HCT116 (cell line): ENCODE results near the gene APC2. TPM values are rescaled to one million over a fixed set of nuclear protein-coding genes. Genes with fewer than 3 reads are reported as not detected.

Source experiments
- ATAC-seq: fragments of 200-7000 bp; cut with Tn5 transposase; 2 replicates; pipeline ENCODE4 v1.9.1; 2020; ENCODE audit warnings: mild to moderate bottlenecking, moderate library complexity
- BruUV-seq: library from RNA; stranded (reverse); fragments of 400-500 nt; replicated peaks from 2 replicates; lab custom pipeline; 2021; lab: Mats Ljungman, UMichigan
- CTCF ChIA-PET: fragments of 300-600 bp; sonication (Branson Sonifier 250); formaldehyde crosslinking; loops from one replicate; lab custom pipeline; 2021; ENCODE audit warnings: antibody characterized with exemption; lab: Charles Lee
- POLR2A ChIA-PET: fragments of 300-600, 350-600 bp; sonication (Branson Sonifier 250); formaldehyde crosslinking; loops from one replicate; lab custom pipeline; 2021; ENCODE audit warnings: antibody characterized with exemption; lab: Charles Lee
- RAD21 ChIA-PET, 2 experiments: fragments of 300-600 bp; sonication (Branson Sonifier 250); formaldehyde crosslinking; loops; one replicate each; lab custom pipeline; 2023; ENCODE audit warnings: low total read pairs in 2 of 2; ENCODE audit not compliant: uncharacterized antibody in 2 of 2, unreplicated experiment in 2 of 2, low non-redundant PET in 1 of 2; lab: Charles Lee
- DNase-seq: peaks from one replicate; pipeline ENCODE4 v3.0.0-alpha.2; 2010; ENCODE audit warnings: low read depth, low spot score
- H2AFZ ChIP-seq: fragments of 200-600 bp; shearing (Covaris generic), sonication (generic); 2 replicates; pipeline ENCODE4 v1.6.1; 2017; ENCODE audit warnings: low read depth, mixed run types, mixed read lengths, antibody characterized with exemption, low read length; ENCODE audit not compliant: poor library complexity, severe bottlenecking
- H3K27ac ChIP-seq: 2 replicates; pipeline ENCODE4 v1.5.1; 2012; ENCODE audit warnings: low read depth, low read length
- H3K27me3 ChIP-seq: fragments of 200-600 bp; sonication (generic); 2 replicates; pipeline ENCODE4 v1.6.1; 2016; ENCODE audit warnings: mixed run types, low read length, mixed read lengths; ENCODE audit not compliant: insufficient read depth
- H3K36me3 ChIP-seq, 2 experiments: fragments of 200-500 bp in 1 of 2; fragments of 200-600 bp in 1 of 2; sonication (Bioruptor generic) in 1 of 2; sonication (generic) in 1 of 2; 2 replicates each; pipeline versions ENCODE4 v1.5.1 to v1.6.1; 2014 to 2016; ENCODE audit warnings: low read length in 2 of 2, inconsistent platforms in 1 of 2, mixed read lengths in 1 of 2, mixed run types in 1 of 2; ENCODE audit not compliant: insufficient read depth in 2 of 2, control insufficient read depth in 1 of 2
- H3K4me1 ChIP-seq, 2 experiments: fragments of 200-600 bp in 1 of 2; sonication (generic) in 1 of 2; 2 replicates each; pipeline versions ENCODE4 v1.5.1 to v1.6.1; 2012 to 2017; ENCODE audit warnings: low read length in 2 of 2, inconsistent platforms in 1 of 2, mild to moderate bottlenecking in 1 of 2, mixed read lengths in 1 of 2, mixed run types in 1 of 2, moderate library complexity in 1 of 2; ENCODE audit not compliant: insufficient read depth in 2 of 2, control insufficient read depth in 1 of 2
- H3K4me2 ChIP-seq: fragments of 200-600 bp; sonication (generic); 2 replicates; pipeline ENCODE4 v1.6.1; 2017; ENCODE audit warnings: mixed run types, low read length, mixed read lengths
- H3K4me3 ChIP-seq, 2 experiments: fragments of 200-600 bp in 1 of 2; sonication (generic) in 1 of 2; replicated peaks in 1 of 2; 2 replicates each; pipeline ENCODE4 v1.5.1; 2011 to 2016; ENCODE audit warnings: low read length in 2 of 2, control low read depth in 1 of 2, low read depth in 1 of 2, mild to moderate bottlenecking in 1 of 2, mixed read lengths in 1 of 2, mixed run types in 1 of 2
- H3K79me2 ChIP-seq: fragments of 200-600 bp; sonication (generic); 2 replicates; pipeline ENCODE4 v1.6.1; 2017; ENCODE audit warnings: mild to moderate bottlenecking, mixed run types, low read length, moderate library complexity, mixed read lengths; ENCODE audit not compliant: insufficient read depth
- H3K9ac ChIP-seq: fragments of 200-600 bp; sonication (generic); 2 replicates; pipeline ENCODE4 v1.6.1; 2016; ENCODE audit warnings: low read length, mixed read lengths
- H3K9me2 ChIP-seq: fragments of 200-600 bp; sonication (generic), shearing (Covaris generic); 2 replicates; pipeline ENCODE4 v1.6.1; 2017; ENCODE audit warnings: mixed run types, mild to moderate bottlenecking, moderate library complexity; ENCODE audit not compliant: insufficient read depth
- H3K9me3 ChIP-seq, 2 experiments: fragments of 200-500 bp in 1 of 2; fragments of 200-600 bp in 1 of 2; sonication (Bioruptor generic) in 1 of 2; sonication (generic) in 1 of 2; 2 replicates each; pipeline ENCODE4 v1.6.1; 2014 to 2017; ENCODE audit warnings: low read length in 2 of 2, mixed read lengths in 2 of 2, inconsistent platforms in 1 of 2, low read depth in 1 of 2, mild to moderate bottlenecking in 1 of 2, mixed run types in 1 of 2, moderate library complexity in 1 of 2; ENCODE audit not compliant: control insufficient read depth in 1 of 2, insufficient read depth in 1 of 2
- H4K20me1 ChIP-seq: fragments of 200-600 bp; sonication (generic), shearing (Covaris generic); 2 replicates; pipeline ENCODE4 v1.6.1; 2017; ENCODE audit warnings: mixed run types, mild to moderate bottlenecking, moderate library complexity; ENCODE audit not compliant: insufficient read depth
- CBX3 ChIP-seq: IDR thresholded peaks from 2 replicates; pipeline ENCODE4 v1.6.1; 2012; ENCODE audit warnings: low read depth
- EGR1 ChIP-seq: IDR thresholded peaks from 2 replicates; pipeline ENCODE4 v1.6.1; 2012; ENCODE audit warnings: low read depth
- ELF1 ChIP-seq: IDR thresholded peaks from 2 replicates; pipeline ENCODE4 v1.6.1; 2012; ENCODE audit warnings: low read depth, borderline replicate concordance
- EZH2 ChIP-seq: fragments of 200-600 bp; sonication (generic); IDR thresholded peaks from 2 replicates; pipeline ENCODE4 v1.6.1; 2017; ENCODE audit warnings: antibody characterized with exemption, mixed run types
- EZH2phosphoT487 ChIP-seq: fragments of 200-600 bp; IDR thresholded peaks from 2 replicates; pipeline ENCODE4 v1.6.1; 2018; ENCODE audit warnings: antibody characterized with exemption, borderline replicate concordance
- FOSL1 ChIP-seq: IDR thresholded peaks from 2 replicates; pipeline ENCODE4 v1.6.1; 2012; ENCODE audit warnings: low read depth
- JUND ChIP-seq: IDR thresholded peaks from 2 replicates; pipeline ENCODE4 v1.6.1; 2012
- POLR2A ChIP-seq: IDR thresholded peaks from 2 replicates; pipeline ENCODE4 v1.7.0; 2011; ENCODE audit warnings: borderline replicate concordance; ENCODE audit not compliant: insufficient read depth, insufficient read length; ENCODE audit errors: extremely low read depth
- POLR2AphosphoS5 ChIP-seq: IDR thresholded peaks from 2 replicates; pipeline ENCODE4 v1.6.1; 2011; ENCODE audit warnings: mild to moderate bottlenecking, low read depth, low read length, moderate library complexity
- RAD21 ChIP-seq: IDR thresholded peaks from 2 replicates; pipeline ENCODE4 v1.6.1; 2012; ENCODE audit warnings: low read depth, mild to moderate bottlenecking
- SP1 ChIP-seq: IDR thresholded peaks from 2 replicates; pipeline ENCODE4 v1.6.1; 2012; ENCODE audit warnings: low read depth
- SRF ChIP-seq: IDR thresholded peaks from 2 replicates; pipeline ENCODE4 v1.6.1; 2012; ENCODE audit warnings: low read depth
- TCF7L2 ChIP-seq: IDR thresholded peaks from 2 replicates; pipeline ENCODE4 v1.7.0; 2011; ENCODE audit warnings: borderline replicate concordance, inconsistent platforms; ENCODE audit not compliant: insufficient read depth, insufficient read length; ENCODE audit errors: extremely low read depth
- YY1 ChIP-seq: IDR thresholded peaks from 2 replicates; pipeline ENCODE4 v1.6.1; 2011; ENCODE audit warnings: low read length, low read depth, moderate library complexity, mild to moderate bottlenecking; ENCODE audit not compliant: insufficient replicate concordance; ENCODE audit errors: extremely low read depth
- ZFX ChIP-seq: fragments of 450-650 bp; IDR thresholded peaks from 2 replicates; pipeline ENCODE4 v1.6.1; 2017
- ZNF274 ChIP-seq: fragments of 200-500 bp; sonication (Bioruptor generic); IDR thresholded peaks from 2 replicates; pipeline ENCODE4 v1.6.1; 2014; ENCODE audit warnings: mild to moderate bottlenecking, low read depth, low read length, inconsistent platforms
- intact Hi-C: fragments of 100-400 bp; cut with micrococcal nuclease; formaldehyde crosslinking; loops from 2 replicates; pipeline ENCODE4 v1.10.0; 2022
- total RNA-seq: library from RNA; stranded (reverse); gene quantifications from one replicate; pipeline ENCODE4 v1.2.1, GENCODE V29; 2021; ENCODE audit not compliant: unreplicated experiment
- TF ChIP-seq, protein P1 (sequence below): IDR thresholded peaks from 2 replicates; pipeline ENCODE4 v1.6.1; 2011; ENCODE audit warnings: mild to moderate bottlenecking, low read length, moderate library complexity; ENCODE audit not compliant: insufficient replicate concordance; ENCODE audit errors: extremely low read depth
- TF ChIP-seq, protein P2 (sequence below): IDR thresholded peaks from 2 replicates; pipeline ENCODE4 v1.6.1; 2012
- TF ChIP-seq, protein P3 (sequence below): IDR thresholded peaks from 2 replicates; pipeline ENCODE4 v1.6.1; 2012; ENCODE audit warnings: low read depth
- TF ChIP-seq, protein P4 (sequence below): IDR thresholded peaks from 2 replicates; pipeline ENCODE4 v1.6.1; 2012

The APC2 gene
- total RNA-seq, 1 experiment from 2014 or later = 1.6 TPM

DNA sequence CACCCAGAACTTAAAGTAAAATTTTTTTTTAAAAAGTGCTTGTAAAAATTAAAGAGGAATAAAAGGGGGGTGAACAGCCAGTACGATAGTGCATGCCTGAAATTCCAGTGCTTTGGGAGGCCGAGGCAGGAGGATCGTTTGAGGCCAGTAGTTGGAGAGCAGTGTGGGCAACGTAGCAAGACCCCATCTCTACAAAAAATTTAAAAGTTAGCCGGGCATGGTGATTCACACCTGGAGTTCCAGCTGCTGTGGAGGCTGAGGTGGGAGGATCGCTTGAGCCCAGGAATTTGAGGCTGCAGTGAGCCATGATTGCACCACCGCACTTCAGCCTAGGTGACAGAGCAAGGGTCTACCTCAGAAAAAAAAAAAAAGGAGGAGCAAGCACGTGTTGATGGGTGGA is 55.1 kb downstream of the APC2 start:
- ATAC-seq (no peak), DNase-seq (no peak)
- Histone ChIP-seq H3K79me2 (no peaks in the 10 kb centered on the region), H3K9ac (no peak overlapping the region), H3K4me3 (no peak overlapping the region), H3K4me2 (no peak overlapping the region), H3K36me3 (no peaks in the 10 kb centered on the region), H2AFZ (no peak overlapping the region), H3K4me1 (peaks cover 17 to 52% of the 10 kb centered on the region in 2 experiments), H4K20me1 (no peaks in the 10 kb centered on the region), H3K27me3 (no peaks in the 10 kb centered on the region), H3K27ac (no peak overlapping the region), H3K9me2 (no peaks in the 10 kb centered on the region), H3K9me3 (no peaks in the 10 kb centered on the region)
- no TSS peak for BruUV-seq
- ChIA-PET CTCF (no interaction called here), POLR2A (no interaction called here), RAD21 (no interaction called here)
- no peak for TF ChIP-seq ZFX
- TF ChIP-seq, protein P1, sequence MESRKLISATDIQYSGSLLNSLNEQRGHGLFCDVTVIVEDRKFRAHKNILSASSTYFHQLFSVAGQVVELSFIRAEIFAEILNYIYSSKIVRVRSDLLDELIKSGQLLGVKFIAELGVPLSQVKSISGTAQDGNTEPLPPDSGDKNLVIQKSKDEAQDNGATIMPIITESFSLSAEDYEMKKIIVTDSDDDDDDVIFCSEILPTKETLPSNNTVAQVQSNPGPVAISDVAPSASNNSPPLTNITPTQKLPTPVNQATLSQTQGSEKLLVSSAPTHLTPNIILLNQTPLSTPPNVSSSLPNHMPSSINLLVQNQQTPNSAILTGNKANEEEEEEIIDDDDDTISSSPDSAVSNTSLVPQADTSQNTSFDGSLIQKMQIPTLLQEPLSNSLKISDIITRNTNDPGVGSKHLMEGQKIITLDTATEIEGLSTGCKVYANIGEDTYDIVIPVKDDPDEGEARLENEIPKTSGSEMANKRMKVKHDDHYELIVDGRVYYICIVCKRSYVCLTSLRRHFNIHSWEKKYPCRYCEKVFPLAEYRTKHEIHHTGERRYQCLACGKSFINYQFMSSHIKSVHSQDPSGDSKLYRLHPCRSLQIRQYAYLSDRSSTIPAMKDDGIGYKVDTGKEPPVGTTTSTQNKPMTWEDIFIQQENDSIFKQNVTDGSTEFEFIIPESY = no peak
- no peak for TF ChIP-seq YY1
- no peak for TF ChIP-seq RAD21
- TF ChIP-seq ELF1 = no peak
- TF ChIP-seq, protein P2, sequence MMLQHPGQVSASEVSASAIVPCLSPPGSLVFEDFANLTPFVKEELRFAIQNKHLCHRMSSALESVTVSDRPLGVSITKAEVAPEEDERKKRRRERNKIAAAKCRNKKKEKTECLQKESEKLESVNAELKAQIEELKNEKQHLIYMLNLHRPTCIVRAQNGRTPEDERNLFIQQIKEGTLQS = no peak
- TF ChIP-seq EGR1 = no peak
- TF ChIP-seq SRF = no peak
- TF ChIP-seq FOSL1 = no peak
- TF ChIP-seq POLR2AphosphoS5 = no peak
- TF ChIP-seq, protein P3, sequence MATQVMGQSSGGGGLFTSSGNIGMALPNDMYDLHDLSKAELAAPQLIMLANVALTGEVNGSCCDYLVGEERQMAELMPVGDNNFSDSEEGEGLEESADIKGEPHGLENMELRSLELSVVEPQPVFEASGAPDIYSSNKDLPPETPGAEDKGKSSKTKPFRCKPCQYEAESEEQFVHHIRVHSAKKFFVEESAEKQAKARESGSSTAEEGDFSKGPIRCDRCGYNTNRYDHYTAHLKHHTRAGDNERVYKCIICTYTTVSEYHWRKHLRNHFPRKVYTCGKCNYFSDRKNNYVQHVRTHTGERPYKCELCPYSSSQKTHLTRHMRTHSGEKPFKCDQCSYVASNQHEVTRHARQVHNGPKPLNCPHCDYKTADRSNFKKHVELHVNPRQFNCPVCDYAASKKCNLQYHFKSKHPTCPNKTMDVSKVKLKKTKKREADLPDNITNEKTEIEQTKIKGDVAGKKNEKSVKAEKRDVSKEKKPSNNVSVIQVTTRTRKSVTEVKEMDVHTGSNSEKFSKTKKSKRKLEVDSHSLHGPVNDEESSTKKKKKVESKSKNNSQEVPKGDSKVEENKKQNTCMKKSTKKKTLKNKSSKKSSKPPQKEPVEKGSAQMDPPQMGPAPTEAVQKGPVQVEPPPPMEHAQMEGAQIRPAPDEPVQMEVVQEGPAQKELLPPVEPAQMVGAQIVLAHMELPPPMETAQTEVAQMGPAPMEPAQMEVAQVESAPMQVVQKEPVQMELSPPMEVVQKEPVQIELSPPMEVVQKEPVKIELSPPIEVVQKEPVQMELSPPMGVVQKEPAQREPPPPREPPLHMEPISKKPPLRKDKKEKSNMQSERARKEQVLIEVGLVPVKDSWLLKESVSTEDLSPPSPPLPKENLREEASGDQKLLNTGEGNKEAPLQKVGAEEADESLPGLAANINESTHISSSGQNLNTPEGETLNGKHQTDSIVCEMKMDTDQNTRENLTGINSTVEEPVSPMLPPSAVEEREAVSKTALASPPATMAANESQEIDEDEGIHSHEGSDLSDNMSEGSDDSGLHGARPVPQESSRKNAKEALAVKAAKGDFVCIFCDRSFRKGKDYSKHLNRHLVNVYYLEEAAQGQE = no peak
- no peak for TF ChIP-seq JUND
- no peak for TF ChIP-seq POLR2A
- TF ChIP-seq EZH2 = no peak
- TF ChIP-seq CBX3 = no peak
- TF ChIP-seq, protein P4, sequence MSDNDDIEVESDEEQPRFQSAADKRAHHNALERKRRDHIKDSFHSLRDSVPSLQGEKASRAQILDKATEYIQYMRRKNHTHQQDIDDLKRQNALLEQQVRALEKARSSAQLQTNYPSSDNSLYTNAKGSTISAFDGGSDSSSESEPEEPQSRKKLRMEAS = no peak
- no peak for TF ChIP-seq TCF7L2
- no peak for TF ChIP-seq EZH2phosphoT487
- no peak for TF ChIP-seq ZNF274
- no peak for TF ChIP-seq SP1
- intact Hi-C loops = no loop called here
